Measurements from ENCODE around the gene ADH7. TPM values are rescaled to one million over a fixed set of nuclear protein-coding genes. Genes with fewer than 3 reads are reported as not detected.

Gene ADH7
- not detected for total RNA-seq
- polyA plus RNA-seq = not detected
- total RNA-seq = not detected

- ChIA-PET CTCF (no interaction called here), POLR2A (no interaction called here)
- Histone ChIP-seq H3K4me1 (ENCODE audit: control insufficient read depth in 2 of 2, insufficient read depth in 2 of 2, low read length in 2 of 2) (no peaks in the 10 kb centered on the region), H3K27ac (ENCODE audit: low read depth, low read length) (no peak within 1 kb of the TSS), H3K4me3 (ENCODE audit: low read length) (no peak within 1 kb of the TSS), H3K36me3 (ENCODE audit: control insufficient read depth in 2 of 3, insufficient read depth in 3 of 3, low read length in 3 of 3) (no peaks in the 10 kb centered on the region), H3K9me3 (ENCODE audit: control insufficient read depth in 2 of 3, low read length in 3 of 3) (no peaks in the 10 kb centered on the region), H3K27me3 (ENCODE audit: control insufficient read depth in 2 of 2, insufficient read depth in 2 of 2, low read length in 2 of 2) (no peaks in the 10 kb centered on the region)
- DNase-seq = no peak
- Mint-ChIP-seq H3K9me3 (no peaks in the 10 kb centered on the region), H3K36me3 (no peaks in the 10 kb centered on the region), H3K27ac (no peak within 1 kb of the TSS), H3K4me1 (no peaks in the 10 kb centered on the region), H3K4me3 (no peak within 1 kb of the TSS), H3K27me3 (peaks cover 6 to 13% (median 8%) of the 10 kb centered on the region in 5 donors)
- intact Hi-C loops (cut with micrococcal nuclease) = no loop called here
- no peak for ATAC-seq
Observed at GRCh38 chr4:99435154-99435553, at the start of gene ADH7. Gene ADH7 (minus strand): TSS chr4:99435342. CDS start chr4:99435233, 109 bp downstream.

DNA sequence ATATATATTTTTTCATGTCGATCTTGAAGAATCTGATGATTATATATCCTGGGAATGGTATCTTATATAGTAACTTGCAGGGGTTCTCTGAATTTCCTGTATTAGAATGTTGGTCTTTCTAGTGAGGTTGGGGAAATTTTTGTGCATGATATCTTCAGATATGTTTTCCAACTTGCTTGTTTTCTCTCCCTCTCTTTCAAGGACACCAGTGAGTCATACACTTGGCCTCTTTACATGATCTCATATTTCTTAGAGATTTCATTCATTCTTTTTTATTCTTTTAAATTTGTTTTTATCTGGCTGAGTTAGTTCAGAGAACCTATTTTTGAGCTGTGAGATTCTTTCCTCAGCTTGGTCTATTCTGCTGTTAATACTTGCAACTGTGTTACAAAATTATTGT, 48.5 kb upstream of the ADH7 start:
- Mint-ChIP-seq H3K9me3 (peaks cover 14 to 51% (median 29%) of the 10 kb centered on the region in 11 donors), H3K36me3 (peaks cover 0 to 12% (median 9%) of the 10 kb centered on the region in 5 donors), H3K27ac (no peak overlapping the region), H3K27me3 (peaks cover 0 to 5% (median 0%) of the 10 kb centered on the region in 5 donors), H3K4me3 (no peak overlapping the region), H3K4me1 (no peaks in the 10 kb centered on the region)
- DNase-seq (no peak), ATAC-seq (no peak)
- peaks cover 0 to 30% (median 0%) of the 10 kb centered on the region in 3 experiments for H3K9me3 ChIP-seq (ENCODE audit: control insufficient read depth in 2 of 3, low read length in 3 of 3)
- ChIA-PET POLR2A (no interaction called here), CTCF (no interaction called here)
- H3K4me3 ChIP-seq (ENCODE audit: low read length) = no peak overlapping the region
- no peaks in the 10 kb centered on the region for H3K36me3 ChIP-seq (ENCODE audit: control insufficient read depth in 2 of 3, insufficient read depth in 3 of 3, low read length in 3 of 3)
- no peaks in the 10 kb centered on the region for H3K27me3 ChIP-seq (ENCODE audit: control insufficient read depth in 2 of 2, insufficient read depth in 2 of 2, low read length in 2 of 2)
- intact Hi-C loops (cut with micrococcal nuclease) = no loop called here
- no peaks in the 10 kb centered on the region for H3K4me1 ChIP-seq (ENCODE audit: control insufficient read depth in 2 of 2, insufficient read depth in 2 of 2, low read length in 2 of 2)
- no peak overlapping the region for H3K27ac ChIP-seq (ENCODE audit: low read depth, low read length)

GRCh38 chr4:99473131-99473530, 38.0 kb upstream of the ADH7 start:
- H3K27ac Mint-ChIP-seq = no peak overlapping the region
- no peak overlapping the region for H3K27ac ChIP-seq (ENCODE audit: low read depth, low read length)
- H3K9me3 ChIP-seq (ENCODE audit: control insufficient read depth in 2 of 3, low read length in 3 of 3) = no peaks in the 10 kb centered on the region
- H3K36me3 Mint-ChIP-seq = no peaks in the 10 kb centered on the region
- ATAC-seq (no peak), DNase-seq (no peak)
- no peaks in the 10 kb centered on the region for H3K36me3 ChIP-seq (ENCODE audit: control insufficient read depth in 2 of 3, insufficient read depth in 3 of 3, low read length in 3 of 3)
- intact Hi-C loops (cut with micrococcal nuclease) = no loop called here
- peaks cover 0 to 4% (median 0%) of the 10 kb centered on the region in 5 donors for H3K27me3 Mint-ChIP-seq
- no peaks in the 10 kb centered on the region for H3K4me1 ChIP-seq (ENCODE audit: control insufficient read depth in 2 of 2, insufficient read depth in 2 of 2, low read length in 2 of 2)
- H3K9me3 Mint-ChIP-seq = no peaks in the 10 kb centered on the region
- no peaks in the 10 kb centered on the region for H3K27me3 ChIP-seq (ENCODE audit: control insufficient read depth in 2 of 2, insufficient read depth in 2 of 2, low read length in 2 of 2)
- POLR2A ChIA-PET = no interaction called here
- peaks cover 0 to 1% (median 0%) of the 10 kb centered on the region in 7 donors for H3K4me1 Mint-ChIP-seq
- CTCF ChIA-PET = no interaction called here
- no peak overlapping the region for H3K4me3 Mint-ChIP-seq
- H3K4me3 ChIP-seq (ENCODE audit: low read length) = no peak overlapping the region

DNA sequence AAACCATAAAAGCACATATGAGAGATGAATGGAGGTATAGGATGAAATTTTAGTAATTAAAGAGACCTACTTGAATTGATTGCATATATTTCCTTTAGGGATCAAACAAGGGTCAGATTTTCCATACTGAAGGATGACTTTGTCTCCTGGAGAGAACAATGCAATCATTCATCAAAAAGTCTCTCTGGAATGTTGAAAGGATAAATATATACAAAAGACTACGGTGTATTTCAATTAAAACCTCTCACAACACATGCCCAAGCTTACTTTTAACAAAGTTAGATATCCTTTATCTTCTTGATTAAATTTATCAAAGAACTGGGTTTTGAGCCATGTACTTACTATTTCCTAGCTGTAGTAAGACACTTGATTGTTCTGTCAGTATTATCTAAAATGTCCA, 36.8 kb upstream of the ADH7 start:
- intact Hi-C loops (cut with micrococcal nuclease) = loop anchor here in 1 of 2 donors (1.0 kb wide), 1 partner anchor 336 kb away; no protein-coding TSS in a partner anchor
- Mint-ChIP-seq H3K9me3 (no peaks in the 10 kb centered on the region), H3K36me3 (no peaks in the 10 kb centered on the region), H3K4me1 (peaks cover 0 to 1% (median 0%) of the 10 kb centered on the region in 7 donors), H3K4me3 (no peak overlapping the region), H3K27me3 (peaks cover 0 to 14% (median 0%) of the 10 kb centered on the region in 5 donors), H3K27ac (no peak overlapping the region)
- DNase-seq (no peak), ATAC-seq (no peak)
- Histone ChIP-seq H3K27ac (ENCODE audit: low read depth, low read length) (no peak overlapping the region), H3K27me3 (ENCODE audit: control insufficient read depth in 2 of 2, insufficient read depth in 2 of 2, low read length in 2 of 2) (no peaks in the 10 kb centered on the region), H3K4me3 (ENCODE audit: low read length) (no peak overlapping the region), H3K36me3 (ENCODE audit: control insufficient read depth in 2 of 3, insufficient read depth in 3 of 3, low read length in 3 of 3) (no peaks in the 10 kb centered on the region), H3K9me3 (ENCODE audit: control insufficient read depth in 2 of 3, low read length in 3 of 3) (no peaks in the 10 kb centered on the region), H3K4me1 (ENCODE audit: control insufficient read depth in 2 of 2, insufficient read depth in 2 of 2, low read length in 2 of 2) (no peaks in the 10 kb centered on the region)
- ChIA-PET POLR2A (no interaction called here), CTCF (no interaction called here)

- no peaks in the 10 kb centered on the region for H3K27me3 ChIP-seq (ENCODE audit: control insufficient read depth in 2 of 2, insufficient read depth in 2 of 2, low read length in 2 of 2)
- Mint-ChIP-seq H3K27ac (no peak overlapping the region), H3K36me3 (no peaks in the 10 kb centered on the region), H3K9me3 (no peaks in the 10 kb centered on the region), H3K4me3 (no peak overlapping the region), H3K27me3 (peaks cover 0 to 14% (median 0%) of the 10 kb centered on the region in 5 donors), H3K4me1 (peaks cover 0 to 1% (median 0%) of the 10 kb centered on the region in 7 donors)
- no peaks in the 10 kb centered on the region for H3K9me3 ChIP-seq (ENCODE audit: control insufficient read depth in 2 of 3, low read length in 3 of 3)
- ChIA-PET CTCF (no interaction called here), POLR2A (no interaction called here)
- no peak overlapping the region for H3K27ac ChIP-seq (ENCODE audit: low read depth, low read length)
- ATAC-seq (no peak), DNase-seq (no peak)
- no peaks in the 10 kb centered on the region for H3K36me3 ChIP-seq (ENCODE audit: control insufficient read depth in 2 of 3, insufficient read depth in 3 of 3, low read length in 3 of 3)
- intact Hi-C loops (cut with micrococcal nuclease) = loop anchor here in 1 of 2 donors (1.0 kb wide), 1 partner anchor 337 kb away; no protein-coding TSS in a partner anchor
- H3K4me1 ChIP-seq (ENCODE audit: control insufficient read depth in 2 of 2, insufficient read depth in 2 of 2, low read length in 2 of 2) = no peaks in the 10 kb centered on the region
- no peak overlapping the region for H3K4me3 ChIP-seq (ENCODE audit: low read length)
Observed at GRCh38 chr4:99471349-99471748, 36.2 kb upstream of the ADH7 start.

GRCh38 chr4:99468889-99469288, 33.7 kb upstream of the ADH7 start:
- Histone ChIP-seq H3K4me1 (ENCODE audit: control insufficient read depth in 2 of 2, insufficient read depth in 2 of 2, low read length in 2 of 2) (no peaks in the 10 kb centered on the region), H3K36me3 (ENCODE audit: control insufficient read depth in 2 of 3, insufficient read depth in 3 of 3, low read length in 3 of 3) (no peaks in the 10 kb centered on the region), H3K4me3 (ENCODE audit: low read length) (no peak overlapping the region), H3K27me3 (ENCODE audit: control insufficient read depth in 2 of 2, insufficient read depth in 2 of 2, low read length in 2 of 2) (no peaks in the 10 kb centered on the region), H3K27ac (ENCODE audit: low read depth, low read length) (no peak overlapping the region), H3K9me3 (ENCODE audit: control insufficient read depth in 2 of 3, low read length in 3 of 3) (no peaks in the 10 kb centered on the region)
- no peak overlapping the region for H3K27ac Mint-ChIP-seq
- intact Hi-C loops (cut with micrococcal nuclease) = no loop called here
- H3K4me3 Mint-ChIP-seq = no peak overlapping the region
- H3K27me3 Mint-ChIP-seq = peaks cover 0 to 24% (median 5%) of the 10 kb centered on the region in 5 donors
- H3K4me1 Mint-ChIP-seq = peaks cover 0 to 1% (median 0%) of the 10 kb centered on the region in 7 donors
- no peaks in the 10 kb centered on the region for H3K36me3 Mint-ChIP-seq
- DNase-seq = no peak
- ChIA-PET POLR2A (interaction anchor here (0.6 kb wide), 1 partner anchor 92 kb away, joined by 3 read pairs; no protein-coding TSS in a partner anchor), CTCF (no interaction called here)
- ATAC-seq = no peak
- H3K9me3 Mint-ChIP-seq = no peaks in the 10 kb centered on the region

DNA sequence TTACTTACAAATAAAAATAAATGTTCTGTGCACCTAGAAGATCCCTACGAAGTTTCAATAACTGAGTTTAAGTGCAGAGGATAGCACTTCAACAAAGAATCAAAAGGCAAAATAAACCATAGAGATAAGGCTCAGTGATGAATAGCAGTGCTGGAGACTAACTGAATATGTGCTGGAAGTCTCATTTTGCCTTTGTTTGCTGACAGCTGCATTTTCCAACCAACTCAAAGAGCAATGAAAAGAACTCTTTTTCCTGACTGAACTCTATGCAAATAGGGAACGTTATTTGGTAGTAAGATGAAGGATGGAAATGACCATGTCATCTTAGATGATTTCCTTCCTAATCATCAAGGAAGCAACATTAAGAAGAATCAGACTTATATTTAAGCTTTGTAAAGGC, 32.7 kb upstream of the ADH7 start:
- peaks cover 0 to 32% (median 5%) of the 10 kb centered on the region in 5 donors for H3K27me3 Mint-ChIP-seq
- intact Hi-C loops (cut with micrococcal nuclease) = no loop called here

More for the DNA sequence above, 32.7 kb upstream of the ADH7 start:
- ATAC-seq = no peak
- Mint-ChIP-seq H3K4me1 (peaks cover 0 to 1% (median 0%) of the 10 kb centered on the region in 7 donors), H3K27ac (no peak overlapping the region), H3K9me3 (no peaks in the 10 kb centered on the region), H3K4me3 (no peak overlapping the region), H3K36me3 (no peaks in the 10 kb centered on the region)
- no peak for DNase-seq
- Histone ChIP-seq H3K27ac (ENCODE audit: low read depth, low read length) (no peak overlapping the region), H3K36me3 (ENCODE audit: control insufficient read depth in 2 of 3, insufficient read depth in 3 of 3, low read length in 3 of 3) (no peaks in the 10 kb centered on the region), H3K4me1 (ENCODE audit: control insufficient read depth in 2 of 2, insufficient read depth in 2 of 2, low read length in 2 of 2) (no peaks in the 10 kb centered on the region), H3K27me3 (ENCODE audit: control insufficient read depth in 2 of 2, insufficient read depth in 2 of 2, low read length in 2 of 2) (no peaks in the 10 kb centered on the region), H3K4me3 (ENCODE audit: low read length) (no peak overlapping the region), H3K9me3 (ENCODE audit: control insufficient read depth in 2 of 3, low read length in 3 of 3) (no peaks in the 10 kb centered on the region)
- CTCF ChIA-PET = no interaction called here
- POLR2A ChIA-PET = no interaction called here
